NCI-H1694 treated with DMSO at 0.1 percent for 48 hours (cell line): ENCODE measurements around the gene TRAK1.

Experiments
- DNase-seq: peaks from one replicate; lab custom pipeline; 2025; lab: John Stamatoyannopoulos, UW

TRAK1 gene

DNA sequence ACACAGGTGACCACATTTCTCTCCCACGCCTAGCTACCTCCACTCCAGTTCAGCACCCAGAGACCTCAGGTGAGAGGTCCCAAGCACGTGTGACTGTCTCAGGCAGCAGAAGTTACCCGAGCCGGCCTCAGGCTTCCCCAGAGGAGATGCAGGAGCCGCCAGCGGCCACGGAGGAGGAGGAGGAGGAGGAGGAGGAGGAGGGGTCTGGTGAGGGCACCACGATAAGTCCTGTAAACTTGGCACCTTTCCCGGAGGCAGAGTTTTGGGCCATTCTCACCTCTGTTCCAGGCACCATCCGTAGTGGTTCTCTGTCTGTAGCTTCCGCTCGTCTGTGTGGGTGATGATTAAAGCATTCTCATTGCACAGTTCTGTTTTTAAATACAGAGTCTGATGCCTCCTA lies 118.8 kb downstream of the TRAK1 start:
- DNase-seq: no peak

DNA sequence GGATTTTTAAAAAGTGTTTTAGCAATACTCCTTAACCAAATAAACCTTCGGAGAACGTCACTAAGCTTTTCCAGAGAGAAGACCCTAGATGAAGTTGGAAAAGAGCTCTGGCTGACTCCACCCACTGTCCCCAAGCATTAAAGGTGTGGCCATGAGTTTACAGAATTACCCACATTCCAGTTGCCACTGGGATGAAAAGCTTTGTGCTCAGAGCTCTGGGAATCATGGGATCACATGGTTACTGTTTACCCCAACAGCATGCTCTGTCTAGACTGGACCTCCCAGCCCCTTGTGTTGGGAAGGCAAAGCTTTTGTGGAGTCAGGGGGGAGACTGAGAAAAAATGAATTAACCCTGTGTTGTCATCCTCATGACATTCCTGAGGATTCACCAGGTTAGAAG lies 119.6 kb downstream of the TRAK1 start:
- DNase-seq: no peak

DNA sequence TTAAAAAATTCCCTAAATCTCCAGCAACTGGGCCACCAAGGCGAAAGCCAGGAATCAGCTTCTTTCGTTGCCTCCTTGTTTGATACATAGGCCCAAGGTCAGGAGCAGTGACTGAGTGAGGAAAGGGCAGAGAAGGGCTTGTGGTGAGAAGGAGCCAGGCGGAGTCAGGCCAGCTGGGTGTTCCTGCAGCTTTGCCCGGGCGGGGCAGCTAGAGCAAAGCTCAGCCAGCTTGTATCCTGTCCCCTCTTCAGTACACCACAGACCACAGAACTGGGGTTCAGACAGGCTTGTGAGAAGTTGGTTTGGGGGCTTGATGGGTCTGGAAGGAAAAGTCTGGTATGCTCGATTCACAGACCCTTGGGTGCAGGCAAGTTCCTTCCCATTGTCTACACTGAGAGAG lies 122.3 kb downstream of the TRAK1 start:
- DNase-seq: no peak

DNA sequence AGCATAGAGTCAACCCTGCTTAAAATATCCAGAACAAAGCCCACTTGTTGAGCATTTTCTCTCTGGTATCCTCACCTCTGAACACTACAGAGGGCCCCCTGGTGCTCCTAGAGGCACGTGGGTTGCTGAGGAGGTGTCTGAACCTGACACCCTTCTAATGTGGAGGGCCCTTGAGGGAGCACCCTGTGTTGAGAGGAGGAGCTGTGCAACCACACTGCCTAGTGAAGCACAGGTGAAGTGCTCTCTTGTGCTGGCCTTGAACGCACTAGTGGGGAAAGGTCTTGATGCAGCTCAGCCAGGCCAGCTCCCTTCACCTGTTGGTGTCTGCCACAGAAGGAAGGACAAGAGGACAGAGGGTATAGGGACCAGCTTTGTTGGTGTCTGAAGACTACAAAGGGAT lies 122.9 kb downstream of the TRAK1 start:
- DNase-seq: no peak

DNA sequence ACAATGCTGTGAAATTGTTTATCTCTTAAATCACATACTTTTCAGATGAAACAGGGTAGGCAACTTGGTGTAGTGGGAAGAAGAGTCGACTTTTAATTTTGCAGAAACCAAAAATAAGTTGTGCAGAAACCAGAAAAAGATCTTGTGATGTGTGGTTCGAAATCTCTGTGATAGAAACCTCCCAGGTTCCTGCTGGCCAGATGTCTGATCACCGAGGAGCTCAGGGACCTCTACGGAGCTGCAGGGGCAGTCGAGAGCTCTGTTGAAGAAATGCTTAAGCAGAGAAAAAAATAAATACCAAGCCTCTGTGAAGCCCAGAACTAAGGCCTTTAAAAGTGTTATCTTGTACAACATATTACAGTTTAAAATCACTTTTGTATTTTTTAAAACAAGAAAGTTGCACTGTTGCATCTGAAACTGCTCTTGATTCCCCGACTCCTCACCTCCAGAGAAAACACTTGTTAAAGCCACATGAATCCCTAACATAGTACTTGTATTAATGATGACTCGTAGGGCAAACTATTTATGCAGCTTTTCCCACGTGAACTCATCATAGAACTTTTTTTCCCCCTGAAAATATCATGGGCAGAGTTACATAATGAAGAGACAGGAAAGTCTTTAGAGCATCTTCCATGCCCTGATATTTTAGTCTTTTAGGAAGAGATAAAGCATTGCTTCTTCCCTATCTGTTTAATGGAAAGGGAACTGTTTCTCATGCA lies 123.6 kb downstream of the TRAK1 start:
- no peak for DNase-seq

DNA sequence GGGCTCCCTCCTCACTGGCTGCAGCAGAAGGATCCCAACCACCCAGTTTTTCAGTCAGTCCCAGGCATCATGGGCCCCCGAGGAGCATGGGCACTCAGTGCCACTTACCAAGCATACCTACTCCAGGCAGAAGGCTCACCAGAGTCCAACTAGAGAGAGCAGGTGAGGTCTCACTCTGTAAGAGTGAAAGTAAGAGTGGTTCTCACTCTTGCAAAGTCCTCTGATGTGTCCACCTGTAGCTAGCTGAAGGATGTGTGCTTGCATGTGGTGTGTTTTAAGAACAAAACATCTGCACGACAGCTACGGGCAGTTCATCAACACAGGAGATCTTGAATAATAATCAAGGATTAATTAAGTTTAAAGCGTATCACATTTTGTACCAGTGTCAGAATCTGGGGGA lies 125.1 kb downstream of the TRAK1 start:
- DNase-seq: no peak

DNA sequence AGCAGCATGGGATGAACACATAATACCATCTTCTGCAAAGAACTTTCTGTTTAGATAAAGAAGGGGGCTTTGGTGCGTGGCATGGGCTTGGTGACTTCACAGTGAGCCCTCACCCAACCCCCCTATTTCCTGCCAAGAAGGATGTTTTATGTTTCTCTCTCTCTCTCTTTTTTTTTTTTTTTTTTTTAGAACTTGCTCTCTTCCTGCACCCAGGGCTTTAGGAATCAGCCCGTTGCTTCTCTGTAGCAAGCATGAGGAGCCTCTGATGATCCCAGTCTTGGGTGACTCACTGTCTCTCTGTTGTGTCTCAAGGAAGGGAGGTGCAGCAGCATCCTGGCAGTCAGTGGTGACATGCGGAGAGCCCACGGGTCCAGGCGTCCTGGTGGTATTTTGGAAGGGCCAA lies 125.8 kb downstream of the TRAK1 start:
- no peak for DNase-seq

DNA sequence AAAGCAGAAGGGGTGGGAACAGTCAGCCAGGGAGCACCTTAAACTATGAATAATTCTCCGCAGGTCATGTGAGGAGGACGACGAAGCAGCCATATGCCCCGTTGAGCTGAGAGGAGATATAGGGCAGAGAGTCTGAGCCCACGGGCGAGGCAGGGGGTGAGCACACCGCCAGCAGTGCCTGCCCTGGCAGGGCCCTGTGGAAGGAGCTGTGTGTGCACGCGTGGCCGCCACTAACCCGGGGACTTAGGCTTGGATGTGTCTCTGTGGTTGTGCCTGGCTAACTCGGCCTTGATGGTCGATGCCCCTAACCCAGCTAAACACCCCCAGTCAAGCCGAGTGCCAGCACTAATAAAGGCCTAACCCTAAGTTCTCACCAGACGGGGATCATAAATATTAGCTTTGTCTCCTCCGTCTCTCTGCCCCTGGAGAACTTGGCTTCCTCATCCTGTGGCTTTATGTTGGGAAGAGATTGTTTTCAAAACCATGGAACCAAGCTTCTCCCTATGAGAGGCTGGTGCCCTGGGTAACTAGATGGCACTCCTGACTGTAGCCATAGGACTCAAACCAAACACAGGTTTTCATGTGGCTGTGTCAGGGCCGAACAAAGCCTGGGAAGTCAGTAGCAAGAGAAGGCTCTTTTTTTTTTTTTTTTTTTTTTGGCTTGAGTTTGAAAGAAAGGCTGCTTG lies 129.4 kb downstream of the TRAK1 start:
- DNase-seq: no peak

DNA sequence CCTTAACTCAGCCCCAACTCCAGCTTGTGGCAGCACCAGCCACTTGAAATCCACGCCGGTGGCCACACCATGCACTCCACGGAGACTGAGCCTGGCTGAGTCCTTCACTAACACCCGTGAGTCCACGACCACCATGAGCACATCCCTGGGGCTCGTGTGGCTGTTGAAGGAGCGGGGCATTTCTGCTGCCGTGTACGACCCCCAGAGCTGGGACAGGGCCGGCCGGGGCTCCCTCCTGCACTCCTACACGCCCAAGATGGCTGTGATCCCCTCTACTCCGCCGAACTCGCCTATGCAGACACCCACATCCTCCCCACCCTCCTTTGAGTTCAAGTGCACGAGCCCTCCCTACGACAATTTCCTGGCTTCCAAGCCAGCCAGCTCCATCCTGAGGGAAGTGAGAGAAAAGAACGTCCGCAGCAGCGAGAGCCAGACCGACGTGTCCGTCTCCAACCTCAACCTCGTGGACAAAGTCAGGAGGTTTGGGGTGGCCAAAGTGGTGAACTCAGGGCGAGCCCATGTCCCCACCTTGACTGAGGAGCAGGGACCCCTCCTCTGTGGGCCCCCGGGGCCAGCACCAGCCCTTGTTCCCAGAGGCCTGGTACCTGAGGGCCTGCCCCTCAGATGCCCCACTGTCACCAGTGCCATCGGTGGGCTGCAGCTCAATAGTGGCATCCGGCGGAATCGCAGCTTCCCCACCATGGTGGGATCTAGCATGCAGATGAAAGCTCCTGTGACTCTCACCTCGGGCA lies 132.0 kb downstream of the TRAK1 start:
- DNase-seq: no peak

DNA sequence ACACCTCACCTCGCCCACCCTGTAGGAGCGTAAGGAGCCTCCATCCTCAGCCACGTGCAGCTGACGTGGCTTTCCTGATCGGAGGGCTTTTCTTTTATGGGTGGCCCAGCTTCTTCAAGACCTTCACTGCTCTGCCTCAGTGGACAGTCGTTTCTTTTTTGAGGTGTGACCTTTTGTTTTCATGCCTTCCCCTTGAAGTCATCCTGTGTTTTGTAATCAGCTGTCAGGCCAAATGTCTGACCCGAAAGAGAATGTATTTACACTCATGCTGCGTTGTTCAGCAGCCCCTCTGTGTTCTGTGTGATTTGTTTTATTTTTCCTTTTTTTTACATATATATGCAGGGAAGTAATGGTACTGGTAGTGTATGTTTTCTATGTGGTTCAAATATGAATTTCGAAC lies 133.0 kb downstream of the TRAK1 start:
- DNase-seq: no peak

DNA sequence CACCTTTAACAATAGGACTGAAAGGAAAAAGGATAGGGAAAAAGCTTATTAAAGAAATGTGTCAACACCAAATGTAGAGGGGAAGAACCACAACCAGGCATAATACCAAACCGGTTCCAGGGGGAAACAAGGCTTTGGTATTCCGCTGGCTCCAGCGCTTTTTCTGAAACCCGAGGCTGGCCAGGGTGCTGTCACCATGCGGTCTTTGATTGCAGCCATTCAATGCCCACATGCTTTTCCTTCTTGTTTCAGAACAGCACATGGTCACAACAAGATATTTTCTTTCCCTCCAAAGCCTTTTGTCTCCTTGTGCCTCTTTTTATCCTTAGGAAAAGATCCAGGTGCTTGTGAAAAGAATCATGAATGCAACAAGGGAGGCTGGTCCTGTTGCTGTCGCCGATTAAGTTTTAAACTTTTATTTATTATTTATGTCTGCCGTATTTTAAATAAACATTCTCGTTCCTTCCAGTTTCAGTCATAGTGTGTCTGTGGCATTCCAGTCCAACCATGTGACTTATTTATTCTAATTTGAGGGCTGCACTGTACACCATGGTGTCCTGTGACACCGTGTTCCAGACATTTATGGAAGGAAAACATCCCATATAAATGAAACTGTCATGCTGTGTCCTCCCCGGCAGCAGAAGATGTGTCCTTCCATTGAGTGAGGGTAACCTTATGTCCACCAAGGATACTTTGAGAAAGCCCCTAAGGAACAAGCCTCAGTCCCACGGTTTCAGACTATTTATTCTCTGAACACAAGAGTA lies 133.7 kb downstream of the TRAK1 start:
- DNase-seq: no peak

DNA sequence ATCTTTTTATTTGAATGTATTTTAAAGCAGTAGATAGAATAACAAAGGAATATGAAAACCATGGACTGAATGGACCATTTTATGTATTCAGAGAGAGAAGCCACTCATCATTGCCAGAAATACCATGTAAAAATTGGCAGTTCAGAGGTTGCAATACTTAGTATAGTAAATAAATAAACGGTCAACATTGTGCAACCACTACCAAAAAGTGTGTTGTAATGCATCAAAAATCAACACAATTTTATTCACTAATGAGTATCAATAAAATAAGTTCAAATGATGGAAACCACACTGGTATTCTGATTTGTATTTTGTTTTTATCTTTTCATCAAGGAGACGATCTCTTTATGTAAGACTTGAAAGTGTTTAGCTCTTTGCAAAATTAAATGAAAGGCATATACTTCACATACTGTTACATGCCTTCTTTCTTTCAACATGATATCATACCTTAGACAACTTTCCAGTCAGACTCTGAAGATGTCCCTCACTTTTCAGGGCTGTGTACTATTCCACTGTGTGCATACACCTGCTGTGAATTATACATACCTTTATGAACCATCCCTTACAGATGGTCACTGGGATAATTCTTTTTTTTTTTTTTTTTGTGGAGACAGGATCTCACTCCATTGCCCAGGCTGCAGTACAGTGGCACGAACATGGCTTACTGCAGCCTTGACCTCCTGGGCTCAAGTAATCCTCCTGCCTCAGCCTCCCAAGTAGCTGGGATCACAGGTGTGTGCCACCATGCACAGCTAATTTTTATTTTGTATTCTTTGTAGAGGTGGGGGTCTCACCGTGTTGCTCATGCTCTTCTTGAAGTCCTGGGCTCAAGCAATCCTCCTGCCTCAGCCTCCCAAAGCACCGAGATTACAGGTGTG lies 134.6 kb downstream of the TRAK1 start:
- DNase-seq: no peak

DNA sequence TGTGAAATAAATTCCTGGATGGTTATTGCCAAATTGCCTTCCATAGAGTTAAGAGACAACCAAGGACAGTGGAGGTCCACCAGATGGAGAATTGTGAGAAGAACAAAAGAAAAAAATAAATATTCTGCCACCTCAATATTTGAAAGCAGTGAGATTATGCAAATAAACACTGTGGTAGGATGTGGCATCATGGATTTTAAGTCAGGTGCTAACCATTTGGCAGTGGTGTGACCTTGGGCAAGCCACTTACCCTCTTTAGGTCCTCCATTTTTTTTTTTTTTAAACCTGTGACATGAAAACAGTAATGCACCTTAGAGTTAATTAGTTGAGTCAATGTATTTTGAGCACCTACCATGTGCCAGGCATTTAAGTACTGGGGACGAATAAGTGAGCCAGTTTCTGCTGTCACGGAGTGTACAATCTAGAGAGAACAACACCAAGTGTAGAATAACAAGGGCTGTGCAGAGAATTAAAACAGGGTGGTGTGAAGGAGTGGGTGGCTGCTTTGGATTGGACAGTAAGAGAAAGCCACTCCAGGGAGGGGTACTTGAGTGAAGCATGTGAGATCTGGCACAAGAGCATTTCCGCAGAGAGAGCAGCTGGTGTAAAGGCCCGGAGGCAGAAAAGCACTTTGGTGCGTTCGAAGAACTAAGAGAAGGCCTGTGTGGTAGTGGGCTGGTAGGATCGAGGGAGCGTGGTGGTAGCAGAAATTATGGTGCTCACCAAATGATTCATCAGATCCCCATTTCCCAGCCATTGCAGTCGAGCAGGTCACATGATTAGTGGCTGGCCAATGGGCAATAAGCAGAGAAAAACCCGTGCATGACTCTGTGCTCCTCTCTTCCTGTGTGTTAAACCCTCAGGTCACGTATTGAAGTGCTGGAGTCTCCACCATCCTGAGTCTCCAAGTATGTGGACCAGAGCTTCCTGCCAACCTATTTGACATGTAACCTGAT lies 135.6 kb downstream of the TRAK1 start:
- DNase-seq: no peak

DNA sequence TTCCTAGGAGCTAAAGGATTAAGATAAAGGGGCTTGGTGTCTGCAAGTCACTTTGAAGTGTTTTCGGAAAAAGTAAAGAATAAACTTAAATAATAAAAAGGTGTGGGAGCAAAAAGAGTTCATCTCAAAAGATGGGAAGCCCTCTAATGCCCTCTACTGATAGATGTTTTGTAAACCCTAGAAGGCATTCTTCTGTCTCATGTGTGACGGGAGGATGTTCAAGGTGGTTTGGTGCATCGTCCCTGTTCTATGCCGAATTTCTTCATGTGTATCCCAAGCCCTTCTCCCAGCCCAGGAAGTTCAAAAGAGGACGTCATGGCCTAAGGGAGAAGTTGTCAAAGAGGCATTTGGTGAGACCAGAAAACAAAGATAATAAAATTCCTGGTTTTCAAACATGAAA lies 137.6 kb downstream of the TRAK1 start:
- no peak for DNase-seq

DNA sequence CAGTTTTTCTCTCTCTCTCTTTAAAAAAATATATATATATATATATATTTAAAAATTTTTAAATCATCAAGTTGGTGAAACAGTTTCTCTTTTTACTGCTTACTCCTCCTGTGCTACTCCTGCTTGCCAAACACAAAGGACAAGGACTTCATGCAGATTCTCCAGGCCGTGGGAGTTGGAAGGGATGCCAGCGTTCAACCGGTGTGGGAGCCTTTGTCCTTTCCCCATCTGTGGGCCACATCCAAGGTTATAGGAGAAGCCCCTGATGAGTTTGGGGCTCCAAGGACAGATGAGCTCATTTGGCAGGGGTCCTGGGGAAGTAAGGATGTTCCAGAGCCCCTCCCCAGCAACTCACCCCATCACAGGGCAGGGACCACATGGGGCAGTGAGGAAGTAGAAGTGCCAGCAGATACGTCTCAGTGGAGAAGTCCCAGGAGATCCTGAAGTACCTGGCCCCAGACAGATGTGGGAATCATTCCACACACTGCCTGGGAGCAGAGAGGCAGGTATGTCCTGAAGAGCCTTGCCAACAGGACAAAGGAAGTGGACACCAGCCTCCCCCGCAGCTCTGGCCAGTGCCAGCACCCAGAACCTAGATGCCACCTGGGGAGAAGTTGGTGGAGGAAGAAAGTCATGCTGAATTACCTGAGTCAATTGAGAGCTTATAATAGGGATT lies 138.2 kb downstream of the TRAK1 start:
- DNase-seq: no peak

DNA sequence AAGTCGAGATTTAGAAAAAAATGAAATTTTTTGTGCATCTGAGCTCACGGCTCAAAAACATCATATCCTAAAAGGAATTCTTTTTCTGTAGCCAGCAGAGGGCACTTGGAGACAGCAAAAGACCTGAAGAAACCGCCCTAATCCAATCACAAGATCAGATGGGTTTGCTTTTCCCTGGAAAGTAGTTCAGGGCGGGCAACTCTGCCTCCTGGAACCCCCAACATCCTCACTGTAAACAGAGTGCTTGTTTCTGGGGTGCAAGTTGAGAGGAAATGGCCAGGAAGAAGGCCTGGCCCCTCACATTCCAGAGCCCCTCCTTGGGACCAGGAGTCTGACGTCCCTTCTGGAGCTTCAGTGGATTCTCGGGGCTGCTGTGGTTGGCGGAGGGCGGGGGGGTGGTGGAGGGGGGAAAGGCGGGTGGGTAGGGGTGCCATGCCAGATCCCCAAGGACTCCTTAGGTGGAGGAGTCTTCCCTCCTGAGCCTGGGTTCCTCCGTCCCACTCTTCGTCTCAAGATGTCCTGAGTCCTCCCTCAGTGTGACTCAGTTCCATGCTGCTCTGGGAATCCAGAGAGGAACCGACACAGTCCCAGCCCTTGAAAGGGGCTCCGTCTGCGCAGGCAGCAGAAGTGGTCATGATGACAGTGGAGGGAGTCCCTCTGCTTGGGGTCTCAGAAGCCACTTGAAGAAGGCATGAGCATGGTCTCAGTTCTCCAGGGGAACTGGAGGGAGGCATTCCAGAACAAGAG lies 139.0 kb downstream of the TRAK1 start:
- DNase-seq: peak; percentile 2

DNA sequence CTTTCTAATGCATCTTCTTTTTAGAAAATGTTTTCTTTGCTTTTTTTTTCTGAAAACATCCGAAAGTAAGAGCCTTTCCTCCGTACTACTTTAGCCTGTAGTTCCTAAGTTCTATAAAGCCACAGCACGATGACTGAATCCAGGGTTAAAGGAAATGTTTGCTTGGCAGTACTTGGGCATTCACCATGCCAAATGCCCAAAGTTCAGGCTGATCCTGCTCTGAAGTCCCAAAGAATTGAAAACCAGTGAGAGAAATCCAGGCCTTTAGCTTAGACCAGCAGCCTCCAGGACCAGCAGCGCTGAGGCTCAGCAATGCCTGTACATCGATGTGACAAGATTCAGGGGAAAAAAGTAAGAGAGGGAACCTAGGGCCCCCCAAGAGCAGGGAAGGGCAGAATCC lies 139.7 kb downstream of the TRAK1 start:
- no peak for DNase-seq

DNA sequence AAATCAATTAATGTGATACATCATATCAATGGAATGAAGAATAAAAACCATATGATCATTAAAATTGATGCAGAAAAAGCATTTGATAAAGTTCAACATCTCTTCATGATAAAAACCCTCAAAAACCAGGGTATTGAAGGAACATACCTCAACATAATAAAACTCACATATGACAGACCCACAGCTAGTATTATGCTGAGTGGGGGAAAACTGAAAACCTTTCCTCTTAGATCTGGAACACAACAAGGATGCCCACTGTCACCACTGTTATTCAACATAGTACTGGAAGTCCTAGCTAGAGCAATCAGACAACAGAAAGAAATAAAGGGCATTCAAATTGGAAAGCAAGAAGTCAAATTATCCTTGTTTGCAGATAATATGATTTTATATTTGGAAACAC lies 144.4 kb downstream of the TRAK1 start:
- no peak for DNase-seq

DNA sequence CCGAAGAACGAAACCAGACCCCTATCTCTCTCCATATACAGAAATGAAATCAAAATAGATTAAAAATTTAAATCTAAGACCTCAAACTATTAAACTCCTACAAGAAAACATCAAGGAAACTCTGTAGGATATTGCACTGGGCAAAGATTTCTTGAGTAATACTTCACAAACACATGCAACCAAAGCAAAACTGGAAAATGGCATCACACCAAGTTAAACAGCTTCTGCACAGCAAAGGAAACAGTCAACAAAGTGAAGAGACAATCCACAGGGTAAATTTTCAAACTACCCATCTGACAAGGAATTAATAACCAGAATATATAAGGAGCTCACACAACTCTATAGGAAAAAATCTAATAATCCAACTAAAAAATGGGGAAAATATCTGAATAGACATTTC lies 145.5 kb downstream of the TRAK1 start:
- DNase-seq: no peak
